NCI-H128 (cell line): ENCODE measurements around the gene KIRREL2.
"Not testable (repeated sequence)": the region's sequence is repeated elsewhere in the genome, so short reads cannot be mapped to it uniquely, and the experiment has no call there.

Source experiments
- DNase-seq: peaks from one replicate; lab custom pipeline; 2025; ENCODE audit not compliant: unreplicated experiment; lab: John Stamatoyannopoulos, UW

KIRREL2 gene

DNA sequence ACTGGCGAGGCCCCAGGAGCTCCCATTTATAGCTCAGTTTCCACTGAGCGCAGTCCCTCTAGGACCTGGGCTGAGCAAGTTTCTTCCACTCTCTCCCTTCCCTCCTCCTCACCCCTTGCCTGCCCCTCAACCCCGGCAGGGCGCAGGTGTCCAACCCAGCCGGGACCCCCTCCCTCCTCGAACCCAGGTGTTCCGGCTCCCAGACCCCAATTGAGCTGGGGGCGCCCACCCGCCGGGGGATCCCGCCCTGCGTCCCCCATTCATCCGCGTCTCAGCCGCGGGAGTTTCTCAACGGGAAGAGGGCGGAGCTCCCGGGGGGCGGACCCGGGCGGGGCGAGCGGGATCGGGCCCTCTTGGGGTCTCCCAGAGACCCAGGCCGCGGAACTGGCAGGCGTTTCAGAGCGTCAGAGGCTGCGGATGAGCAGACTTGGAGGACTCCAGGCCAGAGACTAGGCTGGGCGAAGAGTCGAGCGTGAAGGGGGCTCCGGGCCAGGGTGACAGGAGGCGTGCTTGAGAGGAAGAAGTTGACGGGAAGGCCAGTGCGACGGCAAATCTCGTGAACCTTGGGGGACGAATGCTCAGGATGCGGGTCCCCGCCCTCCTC lies at the start of gene KIRREL2:
Gene KIRREL2 (plus strand): TSS at position 366 of the 604 bp plus-strand sequence. CDS start 209 bp downstream, at position 575.
- DNase-seq: no peak

DNA sequence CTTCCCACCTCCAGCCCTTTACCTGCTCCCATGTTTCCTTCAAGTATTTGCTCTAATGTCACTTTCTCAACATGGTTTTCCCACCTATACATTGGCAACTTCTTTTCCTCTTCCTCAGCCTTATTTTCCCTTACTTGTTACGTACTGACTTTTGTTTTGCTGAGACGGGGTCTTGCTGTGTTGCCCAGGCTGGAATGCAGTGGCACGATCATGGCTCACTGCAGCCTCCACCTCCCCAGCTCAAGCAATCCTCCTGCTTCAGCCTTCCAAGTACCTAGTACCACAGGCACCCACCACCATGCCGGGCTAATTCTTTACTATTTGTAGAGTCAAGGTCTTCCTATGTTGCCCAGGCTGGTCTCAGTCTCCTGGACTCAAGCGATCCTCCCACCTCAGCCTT lies 49.1 kb upstream of the KIRREL2 start:
- DNase-seq: no peak

DNA sequence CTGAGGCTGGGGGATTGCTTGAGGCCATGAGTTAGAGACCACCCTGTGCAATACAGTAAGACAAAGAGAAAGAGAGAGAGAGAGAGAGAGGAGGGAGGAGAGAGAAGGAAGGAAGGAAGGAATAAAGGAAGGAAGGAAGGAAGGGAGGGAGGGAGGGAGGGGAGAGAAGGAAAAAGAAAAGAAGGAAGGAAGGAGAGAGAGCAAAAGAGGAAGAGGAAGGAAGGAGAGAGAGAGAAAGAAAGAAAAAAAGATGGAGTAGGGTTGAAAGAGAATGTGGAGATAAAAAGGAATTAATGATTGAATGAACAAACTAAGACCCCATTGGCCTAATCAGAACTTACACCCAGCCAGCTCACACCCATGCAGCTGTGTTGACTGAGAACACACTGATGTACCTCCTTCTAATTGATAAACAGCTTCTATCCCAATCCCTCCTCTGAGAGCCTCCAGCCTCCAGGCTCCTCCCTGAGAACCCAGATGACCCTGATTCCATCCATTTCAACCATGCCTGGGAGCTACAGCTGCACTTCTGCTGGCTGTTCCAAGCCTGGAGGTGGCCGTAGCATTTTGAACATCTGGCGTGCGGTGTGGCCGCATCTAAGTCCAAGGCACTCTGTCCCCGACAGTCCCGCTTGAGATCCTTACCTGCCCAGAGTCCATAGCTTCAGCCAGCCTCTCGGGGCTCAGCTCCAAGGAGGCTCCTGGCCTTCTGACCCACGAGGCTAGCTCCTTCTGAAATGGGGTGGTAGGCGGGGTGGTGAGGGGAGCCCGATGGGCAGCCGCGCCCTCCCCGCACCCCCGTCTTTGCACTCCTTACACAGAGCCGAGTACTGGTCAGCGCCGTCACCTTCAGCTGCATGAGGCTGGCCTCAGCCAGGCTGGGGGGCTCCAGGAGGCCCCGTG lies 45.1 kb upstream of the KIRREL2 start:
- no peak for DNase-seq

DNA sequence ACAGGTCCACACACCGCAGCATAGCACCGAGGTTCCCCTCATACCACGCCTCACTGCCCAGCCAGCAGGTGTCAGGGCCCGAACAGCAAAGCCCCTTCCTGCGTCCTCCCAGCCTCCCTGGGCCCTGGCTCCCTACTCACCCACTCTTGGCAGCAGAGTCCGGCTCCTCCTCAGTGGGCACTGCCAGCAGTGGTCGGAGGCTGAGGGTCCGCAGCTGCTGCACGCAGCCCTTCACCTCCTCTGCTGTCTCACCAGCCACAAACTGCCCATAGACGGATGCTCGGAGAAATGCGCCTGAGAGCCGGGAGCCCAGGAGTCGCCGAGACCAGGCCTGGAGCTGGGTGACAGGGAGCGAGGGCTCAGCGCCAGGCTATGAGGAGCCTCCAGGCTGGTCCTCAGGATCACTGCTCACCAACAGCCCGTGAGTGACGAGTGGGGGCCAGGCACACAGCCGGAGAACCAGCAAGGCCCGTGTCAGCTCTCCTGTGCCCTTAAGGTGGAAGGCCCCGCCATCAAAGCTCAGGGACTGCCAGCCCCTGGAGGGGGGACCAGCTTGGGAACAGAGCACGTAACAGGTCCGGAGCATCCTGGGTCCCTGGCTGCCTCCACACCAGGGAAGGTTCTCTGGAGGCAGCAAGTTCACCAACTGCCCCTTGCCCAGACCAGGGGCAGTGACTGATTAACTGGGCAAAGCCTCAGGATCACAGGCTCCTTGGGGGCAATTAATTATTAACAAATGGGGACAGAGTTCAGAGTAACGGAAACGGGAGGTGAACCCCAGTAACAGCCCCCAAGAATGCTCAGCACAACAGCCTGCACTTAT lies 44.3 kb upstream of the KIRREL2 start, which contains the start of gene PRODH2:
Gene PRODH2 (minus strand): TSS at position 626 of the 823 bp plus-strand sequence. CDS start 40 bp downstream, at position 586.
- DNase-seq: no peak

DNA sequence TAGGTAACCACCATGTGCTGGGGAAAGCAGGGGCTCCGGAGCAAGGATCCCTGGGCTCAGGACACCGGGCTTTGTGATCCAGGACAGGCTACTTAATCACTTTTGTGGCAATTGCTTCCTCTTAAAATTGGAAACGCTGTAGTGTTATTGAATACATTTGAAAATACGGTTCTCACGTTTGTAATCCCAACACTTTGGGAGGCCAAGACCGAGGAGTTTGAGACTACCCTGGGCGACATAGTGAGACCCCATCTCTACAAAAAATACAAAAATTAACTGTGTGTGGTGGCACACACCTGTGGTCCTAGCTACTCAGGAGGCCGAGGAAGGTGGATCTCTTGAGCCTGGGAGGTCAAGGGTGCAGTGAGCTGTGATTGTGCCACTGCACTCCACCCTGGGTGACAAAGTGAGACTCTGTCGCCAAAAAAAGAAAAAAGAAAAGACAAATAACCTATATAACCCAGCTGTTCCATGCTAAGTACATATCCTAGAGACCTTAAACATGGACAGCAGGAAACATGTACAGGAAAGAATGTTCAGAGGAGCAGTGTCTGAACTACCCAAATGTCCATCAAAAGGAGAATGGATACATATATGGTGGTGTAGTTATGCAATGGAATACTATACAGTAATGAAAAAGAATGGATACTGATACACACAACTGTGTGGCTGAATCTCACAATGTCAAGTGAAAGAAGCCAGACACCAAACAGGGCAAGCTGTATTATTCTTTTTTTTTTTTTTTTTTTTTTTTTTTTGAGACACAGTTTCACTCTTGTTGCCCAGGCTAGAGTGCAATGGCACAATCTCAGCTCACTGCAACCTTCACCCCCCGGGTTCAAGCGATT lies 43.4 kb upstream of the KIRREL2 start:
- no peak for DNase-seq

DNA sequence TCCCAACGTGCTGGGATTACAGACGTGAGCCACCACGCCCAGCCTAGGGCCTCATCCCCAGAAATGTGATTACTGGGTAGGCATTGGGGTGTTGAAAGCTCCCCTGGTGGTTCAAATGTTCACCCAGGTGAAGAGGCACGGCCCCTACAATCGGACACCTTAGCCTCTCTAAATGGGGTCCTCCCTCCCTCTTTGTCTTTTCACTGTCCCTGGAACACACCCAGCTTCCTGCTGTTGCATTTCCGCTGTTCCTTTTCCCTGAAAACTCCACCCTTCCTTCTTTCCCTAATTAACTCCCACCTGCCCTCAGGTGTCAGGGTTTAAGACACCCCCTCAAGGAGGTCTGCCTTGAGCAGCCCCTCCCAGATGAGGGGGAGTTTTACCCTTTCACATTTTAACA lies 40.4 kb upstream of the KIRREL2 start:
- no peak for DNase-seq

DNA sequence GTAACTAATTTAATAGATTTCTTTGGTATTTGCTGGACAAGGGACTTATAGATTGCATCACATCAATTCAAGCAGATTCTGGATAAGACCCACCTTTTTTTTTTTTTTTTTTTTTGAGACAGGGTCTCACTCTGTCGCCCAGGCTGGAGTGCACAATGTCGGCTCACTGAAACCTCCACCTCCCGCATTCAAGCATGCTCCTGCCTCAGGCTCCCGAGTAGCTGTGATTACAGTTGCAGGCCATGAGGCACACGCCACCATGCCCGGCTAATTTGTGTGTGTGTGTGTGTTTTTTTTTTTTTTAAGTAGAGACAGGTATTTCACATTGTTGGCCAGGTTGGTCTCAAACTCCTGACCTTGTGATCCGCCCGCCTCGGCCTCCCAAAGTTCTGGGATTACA lies 39.9 kb upstream of the KIRREL2 start:
- no peak for DNase-seq

DNA sequence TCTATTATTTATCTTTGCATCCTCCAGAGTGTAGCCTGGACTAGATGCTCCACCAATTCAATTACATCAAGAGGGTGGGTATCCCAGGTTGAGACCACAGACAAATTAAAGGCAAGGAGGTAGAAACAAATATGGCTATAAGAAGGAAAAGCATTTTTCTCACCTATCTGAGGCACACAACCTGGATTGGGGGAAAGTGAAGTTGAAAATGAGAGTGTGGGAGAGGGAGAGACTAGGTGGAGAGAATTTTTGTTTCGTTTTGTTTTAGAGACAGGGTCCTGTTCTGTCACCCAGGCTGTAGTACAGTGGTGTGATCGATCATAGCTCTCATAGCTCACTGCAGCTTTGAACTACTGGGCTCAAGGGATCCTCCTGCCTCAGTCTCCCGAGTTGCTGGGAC lies 38.3 kb upstream of the KIRREL2 start:
- DNase-seq: no peak

DNA sequence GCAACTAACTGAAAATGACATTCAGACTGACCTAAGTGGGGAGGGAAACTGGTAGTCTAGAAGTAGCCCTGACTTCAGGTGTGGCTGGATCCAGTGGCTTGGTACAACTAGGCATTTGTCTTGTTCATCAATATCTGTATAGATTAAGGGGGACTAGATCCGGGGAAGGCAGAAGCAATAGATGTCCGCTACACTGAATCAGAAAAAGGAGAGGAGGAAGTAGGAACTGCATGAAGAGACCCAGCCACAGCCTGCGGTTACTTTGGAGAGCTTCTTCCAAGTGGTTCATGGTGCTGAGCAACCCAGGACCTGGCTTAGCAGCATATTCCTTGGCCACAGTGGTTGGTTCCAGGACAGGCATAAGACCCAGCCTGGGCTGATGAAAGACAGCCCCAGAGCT lies 34.1 kb upstream of the KIRREL2 start:
- DNase-seq: no peak

DNA sequence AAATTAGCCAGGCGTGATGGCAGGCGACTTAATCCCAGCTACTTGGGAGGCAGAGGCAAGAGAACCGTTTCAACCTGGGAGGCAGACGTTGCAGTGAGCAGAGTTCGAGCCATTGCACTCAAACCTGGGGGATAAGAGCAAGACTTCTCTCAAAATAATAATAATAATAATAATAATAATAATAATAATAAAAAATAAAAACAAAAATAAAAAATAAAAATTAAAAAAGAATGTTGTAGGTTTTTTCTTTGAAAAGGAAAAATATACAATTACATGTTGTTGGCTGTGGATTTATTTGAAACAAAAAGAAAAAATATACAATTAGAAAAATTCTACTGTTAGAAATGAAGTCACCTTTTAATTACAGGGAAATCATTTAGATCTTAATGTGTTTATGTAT lies 32.6 kb upstream of the KIRREL2 start:
- DNase-seq: no peak

DNA sequence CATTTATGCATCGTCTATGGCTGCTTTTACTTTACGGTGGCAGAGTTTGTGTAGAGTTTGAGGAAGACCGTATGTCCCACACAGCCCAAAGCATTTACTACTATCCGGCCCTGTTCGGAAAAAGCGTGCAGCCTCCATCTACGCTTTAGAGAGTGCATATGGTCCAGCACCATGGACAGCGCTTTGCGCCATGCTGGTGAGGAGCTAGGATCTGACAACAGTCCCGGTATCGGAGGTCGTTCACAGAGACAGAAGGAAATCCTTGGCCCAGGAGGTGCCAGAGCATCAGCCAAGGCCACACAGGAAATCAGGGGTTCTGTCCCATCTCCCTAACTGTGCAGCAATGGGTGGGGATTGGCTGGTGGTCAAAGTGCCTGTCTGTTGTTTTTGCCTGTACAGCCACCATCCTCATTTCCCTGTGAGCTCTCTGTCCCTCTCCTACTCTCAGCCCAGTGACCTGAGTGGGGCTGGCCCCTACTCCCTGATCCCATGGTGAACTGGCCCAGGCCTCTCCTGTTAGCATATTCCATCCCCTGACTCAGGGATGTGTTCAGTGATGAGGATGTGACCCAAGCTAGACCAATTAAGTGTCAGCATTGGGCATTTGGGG lies 27.9 kb upstream of the KIRREL2 start:
- no peak for DNase-seq

DNA sequence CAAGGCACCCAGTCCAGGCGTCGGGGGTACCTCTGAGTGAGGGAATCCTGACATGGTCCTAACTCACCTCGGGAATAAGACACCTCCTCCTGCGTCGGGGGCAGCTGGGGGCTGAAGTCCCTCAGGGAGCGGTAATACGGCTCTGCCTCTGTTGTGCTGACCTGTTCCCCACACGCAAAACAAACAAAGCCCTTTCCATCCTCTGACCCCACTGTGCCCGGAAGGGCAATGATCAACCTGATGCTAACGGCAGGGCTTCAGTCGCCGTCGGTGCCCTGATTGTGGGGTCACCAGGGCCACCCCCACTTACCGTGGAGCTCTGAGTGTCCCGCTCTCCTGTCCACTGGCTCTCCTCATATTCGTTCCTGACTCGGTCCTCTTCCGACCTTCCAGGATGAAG lies 25.7 kb upstream of the KIRREL2 start:
- no peak for DNase-seq

DNA sequence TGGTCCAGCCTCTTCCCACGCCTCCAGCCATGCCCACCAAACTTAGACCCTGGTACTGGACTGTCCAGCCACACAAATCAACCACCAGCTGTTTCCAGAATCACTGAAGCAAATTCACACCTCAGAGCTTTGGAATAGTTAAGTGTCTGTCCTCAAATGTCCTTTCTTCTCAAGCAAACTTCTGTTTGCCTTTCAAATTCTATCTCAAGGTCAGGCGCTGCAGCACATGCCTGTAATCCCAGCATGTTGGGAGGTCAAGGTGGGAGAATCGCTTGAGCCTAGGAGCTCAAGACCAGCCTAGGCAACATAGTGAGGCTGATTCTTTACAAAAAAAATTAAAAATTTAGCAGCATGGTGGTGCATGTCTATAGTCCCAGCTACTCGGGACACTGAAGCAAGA lies 24.7 kb upstream of the KIRREL2 start:
- DNase-seq: no peak

DNA sequence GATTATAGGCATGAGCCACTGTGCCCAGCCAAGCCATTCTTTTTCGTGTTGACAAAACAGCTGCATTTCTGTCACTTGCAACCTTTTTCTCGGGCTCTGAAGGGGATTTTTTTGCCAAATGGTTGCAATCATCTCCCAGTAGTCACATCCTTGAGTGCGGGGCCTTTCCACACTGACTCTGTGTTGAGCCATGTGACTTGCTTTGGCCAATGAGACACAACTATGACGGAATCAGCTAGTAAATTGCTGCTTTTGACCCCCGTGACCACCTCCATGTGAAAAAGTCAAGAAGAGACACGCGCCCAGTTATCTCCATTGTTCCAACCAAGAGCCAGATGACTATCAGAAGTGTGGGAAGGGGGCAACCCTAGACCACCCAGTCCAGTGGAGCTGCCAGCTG lies 22.7 kb upstream of the KIRREL2 start:
- no peak for DNase-seq

DNA sequence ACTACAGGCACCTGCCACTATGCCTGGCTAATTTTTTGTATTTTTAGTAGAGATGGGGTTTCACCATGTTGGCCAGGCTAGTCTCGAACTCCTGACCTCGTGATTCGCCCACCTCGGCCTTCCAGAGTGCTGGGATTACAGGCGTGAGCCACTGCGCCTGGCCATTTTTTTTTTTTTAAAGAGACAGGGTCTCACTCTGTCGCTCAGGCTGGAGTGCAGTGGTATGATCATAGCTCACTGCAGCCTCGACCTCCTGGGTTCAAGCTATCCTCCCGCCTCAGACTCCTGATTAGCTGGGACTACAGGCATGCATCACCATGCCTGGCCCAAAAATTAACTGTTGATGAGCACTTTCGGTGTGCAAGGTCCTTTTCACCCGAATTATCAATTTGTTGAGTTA lies 20.6 kb upstream of the KIRREL2 start:
- not testable (repeated sequence) for DNase-seq

DNA sequence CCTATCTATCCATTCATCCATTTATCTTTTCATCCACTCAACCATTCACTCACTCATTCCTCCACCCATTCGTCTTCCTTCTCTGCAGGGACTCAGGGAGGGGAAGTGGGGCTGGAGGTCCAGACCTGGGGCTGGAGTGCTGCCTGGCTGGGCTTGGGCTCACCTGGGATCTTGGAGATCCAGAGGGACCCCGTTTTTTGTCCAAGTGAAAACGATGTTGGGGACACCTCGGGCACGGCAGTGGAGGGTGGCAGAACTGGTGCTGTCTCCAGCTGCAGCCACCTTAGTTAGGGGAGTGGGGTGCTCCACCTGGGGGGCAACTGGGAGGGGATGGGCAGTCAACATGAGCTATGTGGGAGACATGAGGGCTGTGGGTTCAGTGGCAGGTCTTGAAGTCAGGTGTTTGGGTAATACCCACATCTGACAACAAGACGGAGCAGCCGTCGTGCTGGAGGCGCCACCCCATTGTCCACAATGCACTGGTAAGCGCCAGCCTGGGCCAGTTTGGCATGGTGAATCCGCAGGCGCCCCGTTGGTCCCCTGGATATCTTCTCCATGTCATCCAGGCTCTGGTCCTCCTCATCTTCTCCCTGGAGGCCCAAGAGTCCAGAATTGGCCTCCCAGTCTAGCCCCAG lies 14.6 kb upstream of the KIRREL2 start:
- no peak for DNase-seq

DNA sequence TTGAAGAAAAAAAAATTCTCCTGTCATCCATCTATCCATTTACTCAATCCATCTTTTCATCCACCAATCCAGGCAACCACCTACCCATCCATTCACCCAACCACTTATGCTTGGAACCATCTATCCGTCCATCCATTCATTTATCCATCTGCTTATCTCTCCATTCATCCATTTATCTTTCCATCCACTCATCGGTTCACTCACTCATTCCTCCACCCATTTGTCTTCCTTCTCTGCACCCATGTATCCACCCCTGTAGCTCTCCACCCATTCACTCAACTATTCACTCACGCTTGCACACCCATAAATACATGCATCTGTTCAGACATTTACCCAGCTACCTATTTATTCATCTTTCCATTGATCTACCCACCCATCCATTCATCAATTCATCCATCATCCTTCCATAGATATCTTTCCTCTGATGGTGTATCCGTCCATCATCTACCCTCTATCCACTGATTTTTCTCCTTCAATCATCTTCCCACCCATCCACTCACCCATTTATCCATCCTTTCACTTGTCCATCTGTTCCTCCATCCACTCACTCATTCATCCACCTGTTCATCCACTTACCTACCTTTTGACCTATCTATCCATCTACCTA lies 13.9 kb upstream of the KIRREL2 start:
- no peak for DNase-seq

DNA sequence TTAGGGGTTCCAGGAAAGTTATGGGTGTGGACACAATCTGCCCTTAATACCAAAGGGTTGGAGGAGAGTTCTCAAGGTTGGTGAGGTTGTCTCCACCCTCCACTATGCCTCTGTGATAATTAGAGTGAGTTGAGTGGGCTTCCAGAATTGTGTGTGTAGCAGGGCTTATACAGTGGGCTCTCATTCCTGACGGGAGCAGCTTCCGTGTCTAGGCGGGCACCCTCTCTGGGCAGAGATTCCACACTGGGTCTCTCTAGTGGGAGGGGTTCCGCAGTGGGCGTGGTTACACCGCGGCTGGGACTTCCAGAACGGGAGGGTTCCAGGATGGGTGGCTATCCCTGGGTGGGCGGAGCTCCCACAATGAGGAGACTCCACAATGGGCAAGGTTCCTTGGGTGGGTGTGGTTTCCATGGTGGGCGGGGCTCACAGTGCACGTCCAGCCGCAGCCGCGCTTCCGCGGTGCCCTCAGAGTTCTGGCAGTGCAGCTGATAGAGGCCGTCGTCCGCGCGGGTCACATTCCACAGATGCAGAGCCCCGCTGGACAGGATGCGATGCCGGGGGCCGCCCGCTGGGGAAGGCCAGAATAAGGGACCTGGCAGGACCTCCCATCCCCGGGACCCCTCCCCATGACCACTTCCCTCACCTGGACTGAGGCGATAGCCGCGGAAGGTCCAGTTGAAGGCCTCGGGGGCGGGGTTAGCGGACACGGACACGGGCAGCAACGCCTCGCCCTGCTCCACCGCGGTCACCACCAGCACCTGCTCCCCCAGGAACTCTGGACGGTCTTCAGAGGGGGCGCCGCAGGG lies 12.8 kb upstream of the KIRREL2 start:
- DNase-seq: no peak
